ENCODE data around the gene OR5V1.
"Not testable (repeated sequence)": the region's sequence is repeated elsewhere in the genome, so short reads cannot be mapped to it uniquely, and the experiment has no call there.

OR5V1 gene

GRCh38 chr6:29368765-29369164 is at the start of gene OR5V1:
TSS of gene OR5V1 (minus strand) at chr6:29368865. CDS start at chr6:29356195, 12,670 bp downstream.
- Histone ChIP-seq H3K4me1 (ENCODE audit: control insufficient read depth, low read depth, low read length) (no peaks in the 10 kb centered on the region), H3K9me3 (ENCODE audit: control insufficient read depth, low read depth, low read length) (no peaks in the 10 kb centered on the region), H3K4me3 (ENCODE audit: low read length) (no peak within 1 kb of the TSS), H3K9ac (ENCODE audit: low read length) (no peak within 1 kb of the TSS), H3K27me3 (ENCODE audit: control insufficient read depth, insufficient read depth, low read length) (no peaks in the 10 kb centered on the region), H3K27ac (ENCODE audit: low read length) (no peak within 1 kb of the TSS), H3K36me3 (ENCODE audit: control insufficient read depth, low read depth, low read length) (no peaks in the 10 kb centered on the region)

GRCh38 chr6:29414588-29414987 is 45.9 kb upstream of the OR5V1 start, which contains the start of gene OR12D1:
TSS of gene OR12D1 (plus strand) at chr6:29414928.
- no peak within 1 kb of the TSS for H3K9ac ChIP-seq (ENCODE audit: low read length)
- H3K4me3 ChIP-seq (ENCODE audit: low read length): no peak within 1 kb of the TSS
- no peaks in the 10 kb centered on the region for H3K9me3 ChIP-seq (ENCODE audit: control insufficient read depth, low read depth, low read length)
- no peaks in the 10 kb centered on the region for H3K4me1 ChIP-seq (ENCODE audit: control insufficient read depth, low read depth, low read length)
- no peak within 1 kb of the TSS for H3K27ac ChIP-seq (ENCODE audit: low read length)
- H3K27me3 ChIP-seq (ENCODE audit: control insufficient read depth, insufficient read depth, low read length): no peaks in the 10 kb centered on the region
- no peaks in the 10 kb centered on the region for H3K36me3 ChIP-seq (ENCODE audit: control insufficient read depth, low read depth, low read length)

- no peak overlapping the region for H3K4me3 ChIP-seq (ENCODE audit: low read length)
- no peaks in the 10 kb centered on the region for H3K4me1 ChIP-seq (ENCODE audit: control insufficient read depth, low read depth, low read length)
- H3K27ac ChIP-seq (ENCODE audit: low read length): no peak overlapping the region
- H3K9ac ChIP-seq (ENCODE audit: low read length): no peak overlapping the region
- H3K36me3 ChIP-seq (ENCODE audit: control insufficient read depth, low read depth, low read length): no peaks in the 10 kb centered on the region
- H3K27me3 ChIP-seq (ENCODE audit: control insufficient read depth, insufficient read depth, low read length): no peaks in the 10 kb centered on the region
- H3K9me3 ChIP-seq (ENCODE audit: control insufficient read depth, low read depth, low read length): no peaks in the 10 kb centered on the region
These were observed 35.1 kb upstream of the OR5V1 start for GRCh38 chr6:29403801-29404200.

- Histone ChIP-seq H3K9ac (ENCODE audit: low read length) (no peak overlapping the region), H3K9me3 (ENCODE audit: control insufficient read depth, low read depth, low read length) (no peaks in the 10 kb centered on the region), H3K4me1 (ENCODE audit: control insufficient read depth, low read depth, low read length) (peaks cover 7% of the 10 kb centered on the region), H3K4me3 (ENCODE audit: low read length) (no peak overlapping the region), H3K27me3 (ENCODE audit: control insufficient read depth, insufficient read depth, low read length) (no peaks in the 10 kb centered on the region), H3K27ac (ENCODE audit: low read length) (no peak overlapping the region), H3K36me3 (ENCODE audit: control insufficient read depth, low read depth, low read length) (no peaks in the 10 kb centered on the region)
These were observed 30.9 kb upstream of the OR5V1 start for GRCh38 chr6:29399525-29399924.

- H3K4me1 ChIP-seq (ENCODE audit: control insufficient read depth, low read depth, low read length): peaks cover 7% of the 10 kb centered on the region
- H3K27ac ChIP-seq (ENCODE audit: low read length): no peak within 1 kb of the TSS
- no peak within 1 kb of the TSS for H3K4me3 ChIP-seq (ENCODE audit: low read length)
- H3K9me3 ChIP-seq (ENCODE audit: control insufficient read depth, low read depth, low read length): no peaks in the 10 kb centered on the region
- H3K27me3 ChIP-seq (ENCODE audit: control insufficient read depth, insufficient read depth, low read length): no peaks in the 10 kb centered on the region
- H3K36me3 ChIP-seq (ENCODE audit: control insufficient read depth, low read depth, low read length): no peaks in the 10 kb centered on the region
- H3K9ac ChIP-seq (ENCODE audit: low read length): no peak within 1 kb of the TSS
These were observed 26.7 kb upstream of the OR5V1 start, which contains the start of gene OR12D2 for GRCh38 chr6:29395331-29395730. TSS of gene OR12D2 (plus strand) at chr6:29395631. CDS start at chr6:29396700, 1,069 bp downstream.

GRCh38 chr6:29388533-29388932 is 19.9 kb upstream of the OR5V1 start:
- Histone ChIP-seq H3K9ac (ENCODE audit: low read length) (no peak overlapping the region), H3K4me3 (ENCODE audit: low read length) (no peak overlapping the region), H3K36me3 (ENCODE audit: control insufficient read depth, low read depth, low read length) (no peaks in the 10 kb centered on the region), H3K27ac (ENCODE audit: low read length) (no peak overlapping the region), H3K27me3 (ENCODE audit: control insufficient read depth, insufficient read depth, low read length) (no peaks in the 10 kb centered on the region), H3K9me3 (ENCODE audit: control insufficient read depth, low read depth, low read length) (no peaks in the 10 kb centered on the region), H3K4me1 (ENCODE audit: control insufficient read depth, low read depth, low read length) (no peaks in the 10 kb centered on the region)

GRCh38 chr6:29376003-29376402 is 7.3 kb upstream of the OR5V1 start:
- H3K9ac ChIP-seq (ENCODE audit: low read length): no peak overlapping the region
- H3K27me3 ChIP-seq (ENCODE audit: control insufficient read depth, insufficient read depth, low read length): no peaks in the 10 kb centered on the region
- H3K4me3 ChIP-seq (ENCODE audit: low read length): no peak overlapping the region
- H3K9me3 ChIP-seq (ENCODE audit: control insufficient read depth, low read depth, low read length): no peaks in the 10 kb centered on the region
- H3K27ac ChIP-seq (ENCODE audit: low read length): no peak overlapping the region
- H3K4me1 ChIP-seq (ENCODE audit: control insufficient read depth, low read depth, low read length): no peaks in the 10 kb centered on the region
- no peaks in the 10 kb centered on the region for H3K36me3 ChIP-seq (ENCODE audit: control insufficient read depth, low read depth, low read length)

GRCh38 chr6:29375191-29375590 is 6.5 kb upstream of the OR5V1 start, which contains the start of gene OR12D3:
TSS of gene OR12D3 (minus strand) at chr6:29375291. CDS start at chr6:29375287, 4 bp downstream.
- Histone ChIP-seq H3K4me1 (ENCODE audit: control insufficient read depth, low read depth, low read length) (no peaks in the 10 kb centered on the region), H3K27ac (ENCODE audit: low read length) (no peak within 1 kb of the TSS), H3K4me3 (ENCODE audit: low read length) (no peak within 1 kb of the TSS), H3K9ac (ENCODE audit: low read length) (no peak within 1 kb of the TSS), H3K9me3 (ENCODE audit: control insufficient read depth, low read depth, low read length) (no peaks in the 10 kb centered on the region), H3K27me3 (ENCODE audit: control insufficient read depth, insufficient read depth, low read length) (no peaks in the 10 kb centered on the region), H3K36me3 (ENCODE audit: control insufficient read depth, low read depth, low read length) (no peaks in the 10 kb centered on the region)

- H3K4me1 ChIP-seq (ENCODE audit: control insufficient read depth, low read depth, low read length): no peaks in the 10 kb centered on the region
- no peaks in the 10 kb centered on the region for H3K9me3 ChIP-seq (ENCODE audit: control insufficient read depth, low read depth, low read length)
- H3K9ac ChIP-seq (ENCODE audit: low read length): no peak overlapping the region
- no peaks in the 10 kb centered on the region for H3K36me3 ChIP-seq (ENCODE audit: control insufficient read depth, low read depth, low read length)
- no peak overlapping the region for H3K4me3 ChIP-seq (ENCODE audit: low read length)
- H3K27me3 ChIP-seq (ENCODE audit: control insufficient read depth, insufficient read depth, low read length): no peaks in the 10 kb centered on the region
- no peak overlapping the region for H3K27ac ChIP-seq (ENCODE audit: low read length)
These were observed 13.1 kb downstream of the OR5V1 start for GRCh38 chr6:29355603-29356002.

- no peaks in the 10 kb centered on the region for H3K27me3 ChIP-seq (ENCODE audit: control insufficient read depth, insufficient read depth, low read length)
- no peak overlapping the region for H3K9ac ChIP-seq (ENCODE audit: low read length)
- no peak overlapping the region for H3K4me3 ChIP-seq (ENCODE audit: low read length)
- H3K9me3 ChIP-seq (ENCODE audit: control insufficient read depth, low read depth, low read length): no peaks in the 10 kb centered on the region
- H3K27ac ChIP-seq (ENCODE audit: low read length): no peak overlapping the region
- no peaks in the 10 kb centered on the region for H3K4me1 ChIP-seq (ENCODE audit: control insufficient read depth, low read depth, low read length)
- H3K36me3 ChIP-seq (ENCODE audit: control insufficient read depth, low read depth, low read length): no peaks in the 10 kb centered on the region
These were observed 13.7 kb downstream of the OR5V1 start for GRCh38 chr6:29354980-29355379.

GRCh38 chr6:29349348-29349747 is 19.3 kb downstream of the OR5V1 start:
- not testable (repeated sequence) for H3K4me1 ChIP-seq (ENCODE audit: control insufficient read depth, low read depth, low read length); H3K9ac ChIP-seq (ENCODE audit: low read length); H3K9me3 ChIP-seq (ENCODE audit: control insufficient read depth, low read depth, low read length); H3K4me3 ChIP-seq (ENCODE audit: low read length); H3K36me3 ChIP-seq (ENCODE audit: control insufficient read depth, low read depth, low read length); H3K27me3 ChIP-seq (ENCODE audit: control insufficient read depth, insufficient read depth, low read length); H3K27ac ChIP-seq (ENCODE audit: low read length)

- H3K9me3 ChIP-seq (ENCODE audit: control insufficient read depth, low read depth, low read length): no peaks in the 10 kb centered on the region
- H3K36me3 ChIP-seq (ENCODE audit: control insufficient read depth, low read depth, low read length): no peaks in the 10 kb centered on the region
- H3K4me3 ChIP-seq (ENCODE audit: low read length): no peak overlapping the region
- H3K27me3 ChIP-seq (ENCODE audit: control insufficient read depth, insufficient read depth, low read length): no peaks in the 10 kb centered on the region
- no peak overlapping the region for H3K27ac ChIP-seq (ENCODE audit: low read length)
- H3K4me1 ChIP-seq (ENCODE audit: control insufficient read depth, low read depth, low read length): no peaks in the 10 kb centered on the region
- no peak overlapping the region for H3K9ac ChIP-seq (ENCODE audit: low read length)
These were observed 23.3 kb downstream of the OR5V1 start for GRCh38 chr6:29345380-29345779.

All from iPS-18a (cell line).